ENCODE results near the gene PRKD2.

DNA sequence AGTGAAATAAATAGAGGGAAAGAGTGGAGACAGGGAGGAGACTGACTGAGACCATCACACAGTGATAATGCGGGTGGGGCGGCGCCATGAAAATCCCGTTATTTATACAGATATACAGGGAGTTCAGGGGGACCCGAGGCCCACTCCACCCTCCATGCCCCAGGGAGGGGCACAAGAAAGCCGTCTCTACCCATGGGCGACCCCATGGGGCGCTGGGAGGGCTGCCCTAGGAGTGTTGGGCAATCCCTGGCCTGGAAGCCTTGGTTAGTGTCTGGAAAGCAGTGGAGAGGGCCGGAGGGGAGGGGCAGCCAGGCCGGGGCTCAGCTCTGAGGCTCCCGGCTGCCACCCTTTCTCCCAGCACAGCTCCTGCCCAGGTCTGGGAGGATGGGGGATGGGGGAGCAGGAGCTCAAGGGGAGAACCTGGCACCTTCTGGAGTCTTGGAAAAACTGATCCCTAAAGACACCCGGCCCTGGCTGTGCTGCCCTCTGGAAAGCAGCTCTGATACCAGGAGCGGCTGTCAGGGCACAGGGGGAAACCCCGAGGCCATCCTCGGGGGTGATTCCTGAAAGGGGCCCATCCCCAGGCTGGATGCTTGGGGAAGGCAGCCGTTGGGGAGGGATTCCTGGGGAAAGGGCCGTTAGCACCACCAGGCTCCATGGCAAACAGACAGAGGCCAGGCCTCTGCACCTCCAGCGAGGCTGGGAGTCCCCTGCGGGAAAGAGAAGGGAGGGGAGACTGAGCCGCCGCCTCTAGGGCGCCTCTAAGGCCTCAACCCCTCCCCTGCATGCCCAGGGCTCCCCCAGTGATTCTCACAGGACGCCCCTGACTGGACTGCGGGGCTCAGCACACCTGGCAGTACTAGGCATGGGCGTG lies 3.0 kb upstream of the PRKD2 start:
- TF ChIP-seq, protein P1, sequence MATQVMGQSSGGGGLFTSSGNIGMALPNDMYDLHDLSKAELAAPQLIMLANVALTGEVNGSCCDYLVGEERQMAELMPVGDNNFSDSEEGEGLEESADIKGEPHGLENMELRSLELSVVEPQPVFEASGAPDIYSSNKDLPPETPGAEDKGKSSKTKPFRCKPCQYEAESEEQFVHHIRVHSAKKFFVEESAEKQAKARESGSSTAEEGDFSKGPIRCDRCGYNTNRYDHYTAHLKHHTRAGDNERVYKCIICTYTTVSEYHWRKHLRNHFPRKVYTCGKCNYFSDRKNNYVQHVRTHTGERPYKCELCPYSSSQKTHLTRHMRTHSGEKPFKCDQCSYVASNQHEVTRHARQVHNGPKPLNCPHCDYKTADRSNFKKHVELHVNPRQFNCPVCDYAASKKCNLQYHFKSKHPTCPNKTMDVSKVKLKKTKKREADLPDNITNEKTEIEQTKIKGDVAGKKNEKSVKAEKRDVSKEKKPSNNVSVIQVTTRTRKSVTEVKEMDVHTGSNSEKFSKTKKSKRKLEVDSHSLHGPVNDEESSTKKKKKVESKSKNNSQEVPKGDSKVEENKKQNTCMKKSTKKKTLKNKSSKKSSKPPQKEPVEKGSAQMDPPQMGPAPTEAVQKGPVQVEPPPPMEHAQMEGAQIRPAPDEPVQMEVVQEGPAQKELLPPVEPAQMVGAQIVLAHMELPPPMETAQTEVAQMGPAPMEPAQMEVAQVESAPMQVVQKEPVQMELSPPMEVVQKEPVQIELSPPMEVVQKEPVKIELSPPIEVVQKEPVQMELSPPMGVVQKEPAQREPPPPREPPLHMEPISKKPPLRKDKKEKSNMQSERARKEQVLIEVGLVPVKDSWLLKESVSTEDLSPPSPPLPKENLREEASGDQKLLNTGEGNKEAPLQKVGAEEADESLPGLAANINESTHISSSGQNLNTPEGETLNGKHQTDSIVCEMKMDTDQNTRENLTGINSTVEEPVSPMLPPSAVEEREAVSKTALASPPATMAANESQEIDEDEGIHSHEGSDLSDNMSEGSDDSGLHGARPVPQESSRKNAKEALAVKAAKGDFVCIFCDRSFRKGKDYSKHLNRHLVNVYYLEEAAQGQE (IDR thresholded peaks at IDR 0.05; ENCODE audit: unreplicated experiment), result no peak
- TF ChIP-seq, protein P2, sequence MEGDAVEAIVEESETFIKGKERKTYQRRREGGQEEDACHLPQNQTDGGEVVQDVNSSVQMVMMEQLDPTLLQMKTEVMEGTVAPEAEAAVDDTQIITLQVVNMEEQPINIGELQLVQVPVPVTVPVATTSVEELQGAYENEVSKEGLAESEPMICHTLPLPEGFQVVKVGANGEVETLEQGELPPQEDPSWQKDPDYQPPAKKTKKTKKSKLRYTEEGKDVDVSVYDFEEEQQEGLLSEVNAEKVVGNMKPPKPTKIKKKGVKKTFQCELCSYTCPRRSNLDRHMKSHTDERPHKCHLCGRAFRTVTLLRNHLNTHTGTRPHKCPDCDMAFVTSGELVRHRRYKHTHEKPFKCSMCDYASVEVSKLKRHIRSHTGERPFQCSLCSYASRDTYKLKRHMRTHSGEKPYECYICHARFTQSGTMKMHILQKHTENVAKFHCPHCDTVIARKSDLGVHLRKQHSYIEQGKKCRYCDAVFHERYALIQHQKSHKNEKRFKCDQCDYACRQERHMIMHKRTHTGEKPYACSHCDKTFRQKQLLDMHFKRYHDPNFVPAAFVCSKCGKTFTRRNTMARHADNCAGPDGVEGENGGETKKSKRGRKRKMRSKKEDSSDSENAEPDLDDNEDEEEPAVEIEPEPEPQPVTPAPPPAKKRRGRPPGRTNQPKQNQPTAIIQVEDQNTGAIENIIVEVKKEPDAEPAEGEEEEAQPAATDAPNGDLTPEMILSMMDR (conservative IDR thresholded peaks at IDR 0.05; ENCODE audit: low read depth in 2 of 2), result no peak
- no peak for TF ChIP-seq EZH2phosphoT487 (IDR thresholded peaks at IDR 0.05; ENCODE audit: unreplicated experiment)
